GM12801 (cell line): ENCODE measurements around the gene SAMD5.

ENCODE experiments used
- CTCF ChIP-seq: IDR thresholded peaks from one replicate; pipeline ENCODE4 v1.5.1; 2011; ENCODE audit warnings: control low read depth; ENCODE audit not compliant: insufficient read length; ENCODE audit errors: extremely low read depth

SAMD5 gene

GRCh38 chr6:147510929-147511590, 2.6 kb downstream of the SAMD5 start:
- no peak for TF ChIP-seq CTCF

GRCh38 chr6:147514831-147515230, 6.3 kb downstream of the SAMD5 start:
- no peak for TF ChIP-seq CTCF

GRCh38 chr6:147515327-147515726, 6.8 kb downstream of the SAMD5 start:
- no peak for TF ChIP-seq CTCF

- TF ChIP-seq CTCF: no peak
These were observed 14.1 kb downstream of the SAMD5 start for GRCh38 chr6:147522597-147522996.

- TF ChIP-seq CTCF: no peak
These were observed 17.2 kb downstream of the SAMD5 start for GRCh38 chr6:147525519-147526209.

GRCh38 chr6:147527197-147527596, 18.7 kb downstream of the SAMD5 start:
- TF ChIP-seq CTCF: no peak

- TF ChIP-seq CTCF: no peak
These were observed 20.1 kb downstream of the SAMD5 start for GRCh38 chr6:147528511-147529145.
